Measurements from ENCODE around the gene TBC1D2. TPM values are rescaled to one million over a fixed set of nuclear protein-coding genes. Genes with fewer than 3 reads are reported as not detected.
A peak's percentile ranks its signal among the peaks of the same experiment; 100 is the strongest.
"Not testable (repeated sequence)": the region's sequence is repeated elsewhere in the genome, so short reads cannot be mapped to it uniquely, and the experiment has no call there.

TBC1D2 gene
- total RNA-seq, 1 experiment from 2014 or later, result 12.2 TPM

DNA sequence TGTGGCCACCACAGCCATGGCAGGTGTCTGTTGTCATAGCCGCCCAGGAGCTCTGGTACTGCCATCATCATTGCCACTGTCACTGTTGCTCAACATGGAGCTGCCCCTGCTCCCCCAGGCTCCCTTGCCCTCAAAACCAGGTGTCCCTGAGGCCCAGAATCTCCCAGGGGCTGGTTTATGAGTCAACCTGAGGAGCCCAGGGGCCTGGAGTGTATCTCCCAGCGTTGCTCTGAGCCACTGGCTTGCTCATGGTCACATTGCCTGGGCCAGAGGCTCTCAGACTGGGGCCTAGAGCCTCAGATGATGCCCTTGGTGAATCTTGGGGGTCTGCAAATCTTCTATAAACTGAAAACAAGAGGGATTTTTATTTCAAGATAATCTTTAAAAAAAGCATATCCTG lies 24.7 kb upstream of the TBC1D2 start:
- in situ Hi-C loops (cut with HindIII; ENCODE audit: low pct_unique_long_range_greater_than_20kb, low sequenced_read_pairs), result no loop called here
- no peak for DNase-seq (ENCODE audit: low read depth)

DNA sequence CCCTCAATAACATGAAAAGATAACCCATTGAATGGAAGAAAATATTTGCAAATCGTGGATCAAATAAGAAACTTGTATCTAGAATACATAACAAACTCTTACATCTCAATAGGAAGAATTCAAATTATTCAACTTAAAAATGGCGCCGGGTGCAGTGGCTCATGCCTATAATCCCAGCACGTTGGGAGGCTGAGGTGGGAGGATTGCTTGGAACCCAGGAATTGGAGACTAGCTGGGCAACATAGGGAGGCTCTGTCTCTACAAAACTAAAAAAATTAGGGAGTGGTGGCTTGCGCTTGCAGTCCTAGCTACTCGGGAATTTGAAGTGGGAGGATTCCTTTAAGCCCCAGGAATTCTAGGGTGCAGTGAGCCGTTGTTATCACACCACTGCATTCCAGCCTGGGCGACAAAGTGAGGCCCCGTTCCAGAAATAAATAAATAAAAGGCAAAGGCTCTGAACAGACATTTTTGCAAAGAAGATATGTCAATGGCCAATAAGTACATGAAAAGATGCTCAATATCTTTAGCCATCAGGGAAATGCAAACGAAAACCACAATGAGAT lies 21.5 kb upstream of the TBC1D2 start:
- no peak for DNase-seq (ENCODE audit: low read depth)
- in situ Hi-C loops (cut with HindIII; ENCODE audit: low pct_unique_long_range_greater_than_20kb, low sequenced_read_pairs), result no loop called here

DNA sequence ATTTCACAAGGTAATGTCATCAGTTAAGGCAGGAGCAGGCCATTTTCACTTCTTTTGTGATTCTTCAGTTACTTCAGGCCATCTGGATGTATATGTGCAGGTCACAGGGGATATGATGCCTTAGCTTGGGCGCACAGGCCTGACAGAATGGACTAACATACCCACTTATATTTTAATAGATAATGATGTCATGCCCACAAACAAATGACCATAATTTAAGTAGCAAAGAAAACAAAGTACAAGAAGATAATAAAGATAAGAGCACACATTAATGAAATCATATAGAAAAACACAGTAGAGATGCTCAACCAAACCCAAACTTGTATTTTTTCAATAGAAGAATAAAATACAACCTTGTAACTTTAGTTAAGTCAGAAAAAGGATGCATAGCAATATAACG lies 19.7 kb upstream of the TBC1D2 start:
- in situ Hi-C loops (cut with HindIII; ENCODE audit: low pct_unique_long_range_greater_than_20kb, low sequenced_read_pairs), result no loop called here
- DNase-seq (ENCODE audit: low read depth), result no peak

DNA sequence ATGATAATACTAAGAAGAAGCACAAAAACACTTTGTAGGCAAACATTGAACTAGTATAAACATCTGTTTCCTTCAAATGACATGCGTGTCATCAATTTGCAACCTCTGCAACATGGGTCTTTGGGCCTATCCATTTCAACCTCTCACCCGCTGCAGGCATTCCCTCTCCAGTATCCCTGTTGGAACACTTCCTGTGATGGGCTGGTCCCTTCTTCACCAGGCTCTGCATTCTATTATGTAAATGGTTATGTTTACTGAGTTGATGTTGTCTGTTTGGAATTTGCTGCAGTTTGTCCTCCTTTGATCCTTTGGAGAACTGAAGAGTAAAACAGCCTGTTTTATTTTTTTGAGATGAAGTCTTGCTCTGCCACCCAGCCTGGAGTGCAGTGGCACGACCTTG lies 16.6 kb upstream of the TBC1D2 start:
- no peak for DNase-seq (ENCODE audit: low read depth)

GRCh38 chr9:98271479-98271878 lies 16.0 kb upstream of the TBC1D2 start:
- in situ Hi-C loops (cut with HindIII; ENCODE audit: low pct_unique_long_range_greater_than_20kb, low sequenced_read_pairs), result no loop called here
- no peak for DNase-seq (ENCODE audit: low read depth)

More for the DNA sequence above, 16.6 kb upstream of the TBC1D2 start:
- in situ Hi-C loops (cut with HindIII; ENCODE audit: low pct_unique_long_range_greater_than_20kb, low sequenced_read_pairs), result no loop called here

DNA sequence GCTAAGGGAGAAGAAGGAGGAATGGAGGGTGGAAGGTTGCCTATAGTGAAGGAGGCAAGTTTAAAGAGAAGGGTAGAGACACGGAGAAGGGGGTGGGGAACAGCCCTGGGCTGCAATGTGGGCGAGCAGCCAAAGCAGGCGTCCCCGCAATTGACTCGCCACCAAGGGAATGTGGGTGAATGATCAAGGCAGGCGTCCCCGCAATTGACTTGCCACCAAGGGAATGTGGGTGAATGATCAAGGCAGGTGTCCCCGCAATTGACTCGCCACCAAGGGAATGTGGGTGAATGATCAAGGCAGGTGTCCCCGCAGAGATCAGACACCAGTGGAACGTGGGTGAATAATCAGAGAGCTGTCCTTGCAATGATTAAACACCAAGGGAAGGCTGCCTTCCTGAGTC lies 14.8 kb upstream of the TBC1D2 start:
- in situ Hi-C loops (cut with HindIII; ENCODE audit: low pct_unique_long_range_greater_than_20kb, low sequenced_read_pairs); DNase-seq (ENCODE audit: low read depth): not testable (repeated sequence)

DNA sequence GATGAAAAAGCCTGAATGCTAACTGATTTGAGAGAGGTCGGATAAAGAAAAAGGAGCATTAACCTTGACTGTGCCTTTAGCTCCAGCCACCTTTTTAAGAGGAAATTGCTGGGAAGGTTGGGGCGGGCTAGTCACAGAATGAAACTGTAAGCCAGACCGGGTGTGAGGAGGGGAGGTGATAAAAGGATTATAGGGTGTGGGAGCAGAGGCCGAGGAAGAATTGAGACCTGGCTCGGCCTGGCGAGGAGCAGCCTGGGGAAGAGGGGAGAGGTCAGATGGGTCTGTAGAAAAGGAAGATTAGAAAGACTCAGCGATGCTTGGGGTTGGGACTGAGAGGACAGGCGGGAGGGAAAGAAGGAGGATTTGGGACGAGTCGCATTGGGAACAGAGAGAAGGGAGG lies 14.2 kb upstream of the TBC1D2 start:
- in situ Hi-C loops (cut with HindIII; ENCODE audit: low pct_unique_long_range_greater_than_20kb, low sequenced_read_pairs); DNase-seq (ENCODE audit: low read depth): not testable (repeated sequence)

- DNase-seq (ENCODE audit: low read depth); in situ Hi-C loops (cut with HindIII; ENCODE audit: low pct_unique_long_range_greater_than_20kb, low sequenced_read_pairs): not testable (repeated sequence)
Observed at GRCh38 chr9:98267556-98267955, 12.1 kb upstream of the TBC1D2 start.

- in situ Hi-C loops (cut with HindIII; ENCODE audit: low pct_unique_long_range_greater_than_20kb, low sequenced_read_pairs), result no loop called here
- DNase-seq (ENCODE audit: low read depth), result no peak
Observed at GRCh38 chr9:98264516-98264915, 9.1 kb upstream of the TBC1D2 start.

DNA sequence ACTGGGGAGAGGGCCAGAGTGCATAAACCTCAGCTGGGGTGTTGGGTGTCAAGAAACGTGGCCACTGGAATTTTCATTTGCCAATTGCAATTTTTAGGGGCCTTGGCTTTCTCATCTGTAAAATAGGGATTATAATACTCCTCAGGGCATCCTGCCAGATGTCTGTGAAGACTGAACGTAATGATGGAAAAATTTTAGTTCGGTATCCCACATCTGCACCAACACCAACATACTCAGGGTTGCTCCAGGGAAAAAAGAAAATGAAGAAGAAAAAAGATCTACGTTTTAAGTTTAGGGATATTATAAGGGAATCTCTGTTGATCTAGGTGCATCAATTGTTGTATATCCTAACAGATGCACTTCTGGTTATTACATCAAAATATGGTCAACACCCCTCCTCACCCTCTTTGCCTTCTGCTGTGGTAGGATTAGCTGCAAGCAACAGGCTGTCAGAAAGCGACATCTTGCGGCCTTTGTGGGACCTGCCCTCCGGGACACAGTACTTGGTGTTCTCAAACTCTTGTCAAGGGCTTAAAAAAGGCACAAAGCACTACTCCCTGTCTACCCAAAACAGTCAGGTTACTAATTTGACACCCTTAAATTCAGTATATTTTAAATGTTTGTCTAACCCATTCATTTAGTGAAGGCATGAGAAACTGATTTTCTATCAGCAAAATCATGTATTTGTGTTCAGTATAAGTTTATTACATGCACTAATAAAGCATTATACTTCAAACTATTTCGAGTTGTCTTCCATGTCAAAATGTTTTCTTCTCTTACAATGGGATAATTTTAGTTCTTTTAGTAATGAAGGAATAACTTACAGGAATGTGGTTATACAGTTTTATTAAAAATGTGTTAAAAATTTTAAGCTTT lies 8.3 kb upstream of the TBC1D2 start:
- DNase-seq (ENCODE audit: low read depth), result peak; percentile 56
- in situ Hi-C loops (cut with HindIII; ENCODE audit: low pct_unique_long_range_greater_than_20kb, low sequenced_read_pairs), result no loop called here

DNA sequence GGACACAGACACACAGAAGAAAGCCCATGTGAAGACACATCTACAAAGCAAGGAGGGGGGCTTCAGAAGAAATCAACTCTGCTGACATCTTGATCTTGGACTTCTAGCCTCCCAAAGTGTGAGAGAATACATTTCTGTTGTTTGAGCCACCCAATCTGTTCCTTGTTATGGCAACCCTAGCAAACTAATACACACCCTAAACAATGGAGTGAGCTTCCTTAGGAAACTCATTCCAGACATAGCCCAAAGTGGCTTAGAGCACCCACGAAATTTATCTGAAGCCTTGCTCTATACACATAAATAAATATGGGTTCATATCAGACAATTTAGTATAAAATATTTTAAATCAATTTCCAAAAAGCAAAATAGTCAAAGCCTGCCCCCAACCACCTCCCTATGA lies 7.6 kb upstream of the TBC1D2 start:
- DNase-seq (ENCODE audit: low read depth), result no peak
- in situ Hi-C loops (cut with HindIII; ENCODE audit: low pct_unique_long_range_greater_than_20kb, low sequenced_read_pairs), result no loop called here

DNA sequence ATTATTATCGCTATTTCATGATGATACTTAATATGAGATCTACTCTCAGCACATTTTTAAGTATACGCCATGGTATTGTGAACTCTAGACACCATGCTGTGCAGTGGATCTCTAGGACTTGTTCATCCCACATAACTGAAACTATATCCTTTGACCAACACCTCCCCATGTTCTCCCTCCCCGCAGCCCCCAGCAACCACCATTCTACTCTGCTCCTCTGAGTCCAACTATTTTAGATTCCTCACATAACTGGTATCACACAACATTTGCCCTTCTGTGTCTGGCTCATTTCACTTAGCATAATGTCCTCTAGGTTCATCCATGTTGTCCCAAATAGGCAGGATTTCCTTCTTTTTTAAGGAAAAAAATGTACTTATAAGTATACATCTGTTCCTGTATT lies 6.6 kb upstream of the TBC1D2 start:
- in situ Hi-C loops (cut with HindIII; ENCODE audit: low pct_unique_long_range_greater_than_20kb, low sequenced_read_pairs), result no loop called here
- no peak for DNase-seq (ENCODE audit: low read depth)

DNA sequence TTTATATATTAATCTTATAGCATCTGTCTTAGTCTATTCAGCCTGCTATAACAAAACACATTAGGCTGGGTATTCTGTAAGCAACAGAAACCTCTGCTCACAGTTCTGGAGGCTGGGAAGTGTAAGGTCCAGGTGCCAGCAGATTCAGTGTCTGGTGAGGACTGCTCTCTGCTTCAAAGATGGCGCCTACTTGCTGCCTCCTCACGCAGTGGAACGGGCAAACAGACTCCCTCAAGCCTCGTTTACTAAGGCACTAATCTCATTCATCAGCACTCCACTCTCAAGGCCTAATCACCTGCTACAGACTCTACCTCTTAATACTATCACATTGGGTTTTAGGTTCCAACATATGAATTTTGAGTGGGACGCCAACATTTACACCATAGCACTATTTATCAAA lies 5.2 kb upstream of the TBC1D2 start:
- in situ Hi-C loops (cut with HindIII; ENCODE audit: low pct_unique_long_range_greater_than_20kb, low sequenced_read_pairs), result no loop called here

GRCh38 chr9:98259791-98260190 lies 4.3 kb upstream of the TBC1D2 start:
- DNase-seq (ENCODE audit: low read depth), result no peak
- in situ Hi-C loops (cut with HindIII; ENCODE audit: low pct_unique_long_range_greater_than_20kb, low sequenced_read_pairs), result no loop called here

More for the DNA sequence above, 5.2 kb upstream of the TBC1D2 start:
- DNase-seq (ENCODE audit: low read depth), result no peak

DNA sequence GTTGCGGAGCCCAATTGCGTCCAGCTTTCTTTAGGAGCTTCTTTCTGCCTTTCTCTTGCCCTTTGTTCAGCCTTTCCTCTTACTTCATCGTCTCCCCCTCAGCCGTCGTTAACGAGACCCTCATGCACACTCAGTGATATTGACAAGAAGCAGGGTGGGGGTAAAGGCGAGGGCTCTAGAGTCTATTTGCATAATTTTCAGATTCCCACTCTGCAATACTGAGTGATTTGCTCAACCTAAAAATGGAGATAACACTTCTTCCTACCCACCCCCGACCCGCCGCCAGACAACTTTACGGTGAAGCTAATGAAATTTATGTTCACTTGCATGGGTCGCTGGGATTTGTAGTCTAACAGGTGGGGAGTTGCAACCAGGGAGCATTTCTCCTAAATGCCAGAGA lies 1.3 kb upstream of the TBC1D2 start:
- in situ Hi-C loops (cut with HindIII; ENCODE audit: low pct_unique_long_range_greater_than_20kb, low sequenced_read_pairs), result no loop called here

GRCh38 chr9:98255061-98255577 lies 330 bp downstream of the TBC1D2 start:
- DNase-seq (ENCODE audit: low read depth), result no peak
- in situ Hi-C loops (cut with HindIII; ENCODE audit: low pct_unique_long_range_greater_than_20kb, low sequenced_read_pairs), result no loop called here

More for the DNA sequence above, 1.3 kb upstream of the TBC1D2 start:
- no peak for DNase-seq (ENCODE audit: low read depth)

DNA sequence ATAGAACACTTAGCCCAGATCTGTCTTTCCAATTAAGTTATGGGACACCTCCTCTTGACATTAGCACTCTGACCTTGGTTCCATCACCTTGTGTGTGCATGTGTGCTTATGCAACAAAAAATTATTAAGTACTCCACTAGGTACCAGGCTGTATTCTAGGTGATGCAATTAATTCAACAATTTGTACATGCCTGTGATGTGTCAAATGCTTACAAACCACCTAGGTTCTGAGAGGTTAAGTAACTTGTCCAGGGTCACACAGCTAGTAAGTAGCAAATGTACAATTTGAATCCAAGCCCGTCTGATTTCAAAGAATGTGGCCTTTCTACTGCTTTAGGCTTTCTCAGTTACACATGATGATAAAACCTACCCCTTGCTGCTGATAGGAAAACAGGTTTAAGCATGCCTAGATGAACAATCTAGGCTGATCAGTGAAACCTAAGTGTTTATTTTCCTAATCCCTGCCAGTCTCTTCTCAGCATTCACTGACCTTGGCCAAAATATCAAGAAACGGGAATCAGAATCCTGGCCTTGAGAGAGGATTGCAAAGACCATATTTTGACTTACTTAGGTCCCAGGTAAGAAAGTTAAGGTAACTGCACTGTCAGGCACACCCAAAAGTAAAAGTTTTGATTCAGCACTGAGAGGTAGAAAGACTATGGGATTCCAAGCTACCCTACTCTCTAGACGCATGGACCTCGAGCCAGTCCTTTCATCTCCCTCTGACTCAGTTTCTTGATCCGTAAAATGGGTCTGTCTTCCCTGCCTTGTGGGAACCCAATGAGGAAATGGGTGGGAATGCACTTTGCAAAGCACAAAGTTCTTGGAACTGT lies 1.0 kb downstream of the TBC1D2 start:
- in situ Hi-C loops (cut with HindIII; ENCODE audit: low pct_unique_long_range_greater_than_20kb, low sequenced_read_pairs), result no loop called here
- no peak for DNase-seq (ENCODE audit: low read depth)

DNA sequence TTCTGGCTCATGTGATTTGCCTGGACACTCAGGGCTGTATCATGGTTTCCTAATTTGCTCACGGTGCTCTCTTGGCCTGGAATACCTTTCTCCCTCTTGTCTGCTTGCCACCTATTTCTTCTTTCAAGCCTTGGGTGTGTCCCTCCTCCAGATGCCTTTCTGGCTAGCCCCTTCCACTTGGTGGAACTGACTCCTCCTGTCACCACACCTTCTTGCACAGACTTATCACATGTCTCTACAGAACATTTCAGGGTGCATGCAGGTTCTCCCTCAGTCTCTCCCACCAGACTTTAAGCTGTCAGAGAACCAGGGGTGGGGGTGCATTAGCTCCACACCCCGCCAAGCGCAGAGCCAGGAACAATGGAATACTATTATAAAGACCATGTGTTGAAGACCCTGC lies 1.9 kb downstream of the TBC1D2 start:
- DNase-seq (ENCODE audit: low read depth), result no peak
- in situ Hi-C loops (cut with HindIII; ENCODE audit: low pct_unique_long_range_greater_than_20kb, low sequenced_read_pairs), result no loop called here

DNA sequence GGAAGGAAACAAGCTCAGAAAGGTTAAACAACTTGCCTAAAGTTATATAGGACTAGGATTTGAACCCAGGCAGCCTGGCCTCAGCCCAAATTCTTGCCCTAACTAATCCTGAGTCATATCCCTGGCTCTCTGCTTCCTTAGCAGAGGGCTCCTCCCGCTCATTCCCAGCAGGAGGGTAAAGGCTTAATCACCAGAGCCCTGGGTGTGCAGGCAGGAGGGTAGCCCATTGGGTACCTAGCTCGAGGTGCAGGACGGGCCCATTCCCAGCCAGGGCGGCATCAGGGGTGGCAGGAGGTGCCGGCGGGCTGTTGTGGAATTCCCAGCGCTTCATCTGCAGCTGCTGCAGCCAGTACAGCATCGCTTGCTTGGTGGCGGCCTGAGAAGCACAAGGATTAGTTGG lies 3.9 kb downstream of the TBC1D2 start:
- in situ Hi-C loops (cut with HindIII; ENCODE audit: low pct_unique_long_range_greater_than_20kb, low sequenced_read_pairs), result no loop called here
- peak; percentile 67 for DNase-seq (ENCODE audit: low read depth)

Measured in Caki2 (cell line).